Measurements from ENCODE around the gene GCFC2. TPM values are rescaled to one million over a fixed set of nuclear protein-coding genes. Genes with fewer than 3 reads are reported as not detected.
A peak's percentile ranks its signal among the peaks of the same experiment; 100 is the strongest.

The GCFC2 gene
- total RNA-seq (10 to 100 TPM in 9 of 10 donors, 1 to 10 TPM in 1; 9.5 to 15.3 (median 12.8) TPM), polyA plus RNA-seq (10 to 100 TPM in 1 of 2 donors, 1 to 10 TPM in 1; 7.7 to 23.0 TPM)
- long read RNA-seq, donor 1, full-length matches to known transcripts: 2 of 11 reads
- long read RNA-seq, donor 1, partial matches to known transcripts: 1 of 11 reads
- long read RNA-seq, donor 1, other reads (novel, unspliced or antisense): 8 of 11 reads
- long read RNA-seq, donor 2, full-length matches to known transcripts: 9 of 21 reads
- long read RNA-seq, donor 2, partial matches to known transcripts: 1 of 21 reads
- long read RNA-seq, donor 2, other reads (novel, unspliced or antisense): 11 of 21 reads
- long read RNA-seq, donor 3, full-length matches to known transcripts: 16 of 38 reads
- long read RNA-seq, donor 3, partial matches to known transcripts: 4 of 38 reads
- long read RNA-seq, donor 3, other reads (novel, unspliced or antisense): 18 of 38 reads

DNA sequence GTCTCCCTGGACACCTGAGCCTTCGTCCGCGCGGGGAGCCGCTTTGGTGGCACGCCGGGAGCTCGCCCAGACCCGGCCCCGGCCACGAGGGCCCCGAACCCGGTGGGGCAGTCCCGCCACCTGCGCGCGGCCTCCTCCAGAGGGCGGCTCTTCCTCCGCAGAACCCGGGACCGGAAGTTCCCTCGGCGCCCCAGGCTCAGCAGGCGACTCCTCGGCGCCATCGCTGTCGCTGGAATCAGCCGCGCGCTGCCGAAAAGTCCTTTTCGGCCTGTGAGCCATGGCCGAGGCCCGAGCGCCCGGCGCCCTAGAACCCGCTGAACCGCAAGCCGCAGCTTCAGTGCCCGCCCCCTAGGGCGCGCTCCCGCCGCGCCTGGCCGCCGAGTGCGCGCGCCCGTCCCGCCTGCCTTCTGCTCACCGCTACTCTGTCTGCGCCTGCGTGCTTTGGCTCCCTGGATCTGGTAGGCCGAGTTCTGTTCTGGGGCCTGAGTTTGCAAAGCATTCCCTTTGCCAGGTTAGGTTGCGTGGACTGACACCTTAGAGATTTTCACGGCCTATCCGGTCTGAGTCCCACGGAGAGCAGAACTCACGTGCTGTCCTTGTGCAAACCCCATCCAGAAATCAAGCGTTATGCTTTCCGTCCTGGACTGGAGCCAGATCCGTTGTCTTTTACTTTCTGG, at the start of gene GCFC2:
Gene GCFC2, minus strand, starts transcription at position 339 of the 677 bp plus-strand sequence. Its CDS starts 60 bp downstream, at position 279.
- 1% methylated on average over 66 of the region's 66 CpGs for WGBS, 2 donors
- Histone ChIP-seq H3K4me3 (peak within 1 kb of the TSS; percentile 52 to 93 (median 81)), H3K27ac (peak within 1 kb of the TSS; percentile 83 to 96 (median 92)), H3K9me3 (no peaks in the 10 kb centered on the region), H3K36me3 (peaks cover 0 to 8% (median 4%) of the 10 kb centered on the region in 9 donors), H3K4me1 (peaks cover 0 to 34% (median 19%) of the 10 kb centered on the region in 9 donors), H3K27me3 (no peaks in the 10 kb centered on the region)
- TF ChIP-seq, protein P1, sequence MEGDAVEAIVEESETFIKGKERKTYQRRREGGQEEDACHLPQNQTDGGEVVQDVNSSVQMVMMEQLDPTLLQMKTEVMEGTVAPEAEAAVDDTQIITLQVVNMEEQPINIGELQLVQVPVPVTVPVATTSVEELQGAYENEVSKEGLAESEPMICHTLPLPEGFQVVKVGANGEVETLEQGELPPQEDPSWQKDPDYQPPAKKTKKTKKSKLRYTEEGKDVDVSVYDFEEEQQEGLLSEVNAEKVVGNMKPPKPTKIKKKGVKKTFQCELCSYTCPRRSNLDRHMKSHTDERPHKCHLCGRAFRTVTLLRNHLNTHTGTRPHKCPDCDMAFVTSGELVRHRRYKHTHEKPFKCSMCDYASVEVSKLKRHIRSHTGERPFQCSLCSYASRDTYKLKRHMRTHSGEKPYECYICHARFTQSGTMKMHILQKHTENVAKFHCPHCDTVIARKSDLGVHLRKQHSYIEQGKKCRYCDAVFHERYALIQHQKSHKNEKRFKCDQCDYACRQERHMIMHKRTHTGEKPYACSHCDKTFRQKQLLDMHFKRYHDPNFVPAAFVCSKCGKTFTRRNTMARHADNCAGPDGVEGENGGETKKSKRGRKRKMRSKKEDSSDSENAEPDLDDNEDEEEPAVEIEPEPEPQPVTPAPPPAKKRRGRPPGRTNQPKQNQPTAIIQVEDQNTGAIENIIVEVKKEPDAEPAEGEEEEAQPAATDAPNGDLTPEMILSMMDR (IDR thresholded peaks at IDR 0.05): peak in 8 of 9 donors; percentile 17 to 68 (median 48)
- ATAC-seq: peak; percentile 96 to 99 (median 98)
- peak; percentile 87 to 91 for DNase-seq
- intact Hi-C loops (cut with DNase I): loop anchor here in 1 of 10 donors (10.0 kb wide), 1 partner anchor 66 kb away; the partner anchor contains the start of gene MRPL19

DNA sequence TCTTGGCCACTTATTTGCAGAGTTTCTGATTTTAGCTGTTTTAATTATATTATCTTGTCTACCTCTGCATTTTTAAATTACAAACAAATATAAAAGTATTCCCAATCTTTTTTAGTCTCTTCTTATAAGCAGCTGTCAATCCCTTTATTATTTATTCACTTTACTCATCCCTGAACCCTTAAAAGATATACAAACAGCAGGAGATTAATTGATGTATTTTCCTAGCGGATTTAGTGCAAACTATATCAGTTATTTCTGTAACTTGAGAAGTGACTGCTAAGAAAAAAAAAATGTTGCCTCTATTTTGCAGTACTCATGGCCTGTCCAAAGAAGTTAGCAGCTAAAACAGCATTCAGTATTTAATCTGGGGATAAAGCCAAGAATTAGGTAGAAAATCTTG, 42.1 kb upstream of the GCFC2 start:
- TF ChIP-seq, protein P1 (IDR thresholded peaks at IDR 0.05): no peak
- intact Hi-C loops (cut with DNase I): no loop called here
- H3K36me3 ChIP-seq: no peaks in the 10 kb centered on the region
- H3K4me3 ChIP-seq: no peak overlapping the region
- no peaks in the 10 kb centered on the region for H3K27me3 ChIP-seq
- ATAC-seq (no peak), DNase-seq (no peak)
- H3K9me3 ChIP-seq: peaks cover 0 to 7% (median 0%) of the 10 kb centered on the region in 11 donors
- WGBS, 2 donors: 60 to 62% methylated on average over 1 of the region's 1 CpG
- no peaks in the 10 kb centered on the region for H3K4me1 ChIP-seq
- no peak overlapping the region for H3K27ac ChIP-seq

DNA sequence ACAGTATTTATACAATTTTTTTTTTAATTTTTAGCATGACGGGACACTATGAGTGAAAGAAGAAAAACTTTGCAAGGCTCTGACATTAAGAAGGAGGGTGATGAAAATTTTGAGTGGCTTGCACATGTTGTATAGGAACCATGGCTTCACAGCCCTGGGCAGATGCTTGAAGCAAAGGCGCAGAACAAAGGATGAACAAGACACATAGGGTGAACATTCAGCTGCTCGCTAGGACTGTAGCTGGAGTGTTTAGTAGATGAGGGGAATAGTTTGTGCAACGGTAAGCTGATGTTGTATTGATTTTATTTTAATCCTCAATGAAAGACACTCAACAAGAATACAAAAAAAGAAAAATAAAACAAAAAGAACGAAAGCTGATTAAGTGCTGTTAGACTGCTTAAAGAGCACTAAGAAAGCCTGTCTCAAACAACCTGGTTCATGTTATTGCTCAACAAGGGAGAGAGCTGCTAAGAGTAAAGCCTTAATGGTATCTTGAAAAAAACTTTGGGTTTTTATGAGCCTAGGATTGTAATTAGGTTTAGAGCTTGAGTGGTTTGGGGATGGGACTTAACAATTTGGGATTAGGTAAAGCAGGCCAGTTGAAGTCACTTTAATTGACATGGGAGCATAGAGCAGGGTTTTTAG, 41.2 kb upstream of the GCFC2 start:
- H3K36me3 ChIP-seq: no peaks in the 10 kb centered on the region
- 84 to 86% methylated on average over 5 of the region's 5 CpGs for WGBS, 2 donors
- intact Hi-C loops (cut with DNase I): no loop called here
- no peaks in the 10 kb centered on the region for H3K27me3 ChIP-seq
- no peaks in the 10 kb centered on the region for H3K4me1 ChIP-seq
- ATAC-seq (no peak), DNase-seq (no peak)
- TF ChIP-seq, protein P1 (IDR thresholded peaks at IDR 0.05): no peak
- no peak overlapping the region for H3K4me3 ChIP-seq
- peaks cover 0 to 5% (median 0%) of the 10 kb centered on the region in 11 donors for H3K9me3 ChIP-seq
- no peak overlapping the region for H3K27ac ChIP-seq

DNA sequence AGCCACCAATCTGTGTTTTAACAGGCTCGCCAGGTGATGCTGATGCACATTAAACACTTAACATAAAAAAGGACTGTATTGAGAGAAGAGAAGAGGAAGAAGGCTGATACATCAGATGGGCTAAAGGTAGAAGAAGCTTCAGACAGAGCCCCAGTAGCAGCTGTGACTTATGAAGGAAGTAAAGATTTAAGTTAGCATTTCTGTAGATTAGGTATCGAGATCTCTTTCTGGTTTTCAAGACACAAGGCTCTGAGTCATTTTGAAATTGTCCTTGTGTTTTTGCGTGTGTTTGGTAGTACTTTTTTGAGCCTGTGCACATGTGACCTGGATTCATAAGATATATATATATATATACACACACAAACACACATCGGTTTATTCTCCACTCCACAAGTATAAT, 40.6 kb upstream of the GCFC2 start:
- Histone ChIP-seq H3K27me3 (no peaks in the 10 kb centered on the region), H3K36me3 (no peaks in the 10 kb centered on the region), H3K4me3 (no peak overlapping the region), H3K27ac (no peak overlapping the region), H3K9me3 (peaks cover 0 to 5% (median 0%) of the 10 kb centered on the region in 11 donors), H3K4me1 (no peaks in the 10 kb centered on the region)
- 85 to 90% methylated on average over 4 of the region's 4 CpGs for WGBS, 2 donors
- intact Hi-C loops (cut with DNase I): no loop called here
- TF ChIP-seq, protein P1 (IDR thresholded peaks at IDR 0.05): no peak
- DNase-seq: no peak
- ATAC-seq: no peak
